Fibroblast of the aortic adventitia (primary cell): ENCODE data around the gene PLEKHA6. TPM values are rescaled to one million over a fixed set of nuclear protein-coding genes. Genes with fewer than 3 reads are reported as not detected.

Experiments
- DNase-seq: peaks from one replicate; pipeline ENCODE4 v3.0.0-alpha.2; 2010; ENCODE audit warnings: low read depth
- H3K4me3 ChIP-seq: 2 replicates; pipeline ENCODE4 v1.5.1; 2011; ENCODE audit warnings: low read depth, mild to moderate bottlenecking, control low read depth, low read length, moderate library complexity
- CTCF ChIP-seq: IDR thresholded peaks from 2 replicates; pipeline ENCODE4 v1.5.1; 2011; ENCODE audit warnings: mild to moderate bottlenecking, low read length, control low read depth, inconsistent platforms; ENCODE audit not compliant: insufficient read depth
- total RNA-seq: library from RNA; depleted of rRNA; stranded (reverse); fragments of >200 nt; gene quantifications from 2 replicates; pipeline ENCODE4 v1.2.3, GENCODE V29; 2012; ENCODE audit warnings: low replicate concordance

The PLEKHA6 gene
- total RNA-seq, 1 donor, result 3.6 TPM

GRCh38 chr1:204199579-204199978, 160.2 kb downstream of the PLEKHA6 start:
- DNase-seq, result no peak
- TF ChIP-seq CTCF, result no peak
- H3K4me3 ChIP-seq, result no peak overlapping the region

GRCh38 chr1:204198348-204199340, 161.1 kb downstream of the PLEKHA6 start:
- no peak for TF ChIP-seq CTCF
- DNase-seq, result peak; percentile 45
- no peak overlapping the region for H3K4me3 ChIP-seq

GRCh38 chr1:204197068-204197467, 162.7 kb downstream of the PLEKHA6 start:
- no peak for TF ChIP-seq CTCF
- H3K4me3 ChIP-seq, result no peak overlapping the region
- no peak for DNase-seq

GRCh38 chr1:204196068-204196795, 163.5 kb downstream of the PLEKHA6 start, which contains the start of gene KISS1:
TSS of gene KISS1 (minus strand) at chr1:204196491. CDS start at chr1:204192876, 3,615 bp downstream.
- TF ChIP-seq CTCF, result no peak
- no peak for DNase-seq
- H3K4me3 ChIP-seq, result no peak within 1 kb of the TSS

- no peak for TF ChIP-seq CTCF
- H3K4me3 ChIP-seq, result no peak overlapping the region
- DNase-seq, result no peak
Measured at GRCh38 chr1:204194771-204195170, 165.0 kb downstream of the PLEKHA6 start.

- TF ChIP-seq CTCF, result no peak
- DNase-seq, result no peak
- H3K4me3 ChIP-seq, result no peak overlapping the region
Measured at GRCh38 chr1:204194080-204194479, 165.6 kb downstream of the PLEKHA6 start.
